ENCODE results near the gene MGLL.
A peak's percentile ranks its signal among the peaks of the same experiment; 100 is the strongest.

Gene MGLL

DNA sequence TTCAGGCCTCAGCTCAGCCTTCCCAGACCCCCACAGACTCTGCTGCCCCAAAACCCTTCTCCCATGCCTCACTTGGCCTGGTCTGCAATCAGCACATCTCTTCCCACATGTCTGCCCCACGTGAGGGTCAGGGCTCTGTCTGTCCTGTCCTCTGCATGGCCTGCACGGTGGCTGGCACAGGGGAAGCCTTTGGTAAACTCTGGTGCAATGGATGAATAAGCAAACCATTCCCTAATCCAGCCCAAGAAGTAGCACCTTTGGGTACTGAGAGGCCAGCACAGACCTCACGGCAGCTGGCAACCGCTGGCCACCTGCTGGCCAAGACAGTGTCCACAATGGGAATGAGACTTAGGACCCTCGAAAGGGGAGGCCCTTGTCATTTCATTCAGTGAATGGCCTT is 121.9 kb downstream of the MGLL start:
- DNase-seq = no peak

DNA sequence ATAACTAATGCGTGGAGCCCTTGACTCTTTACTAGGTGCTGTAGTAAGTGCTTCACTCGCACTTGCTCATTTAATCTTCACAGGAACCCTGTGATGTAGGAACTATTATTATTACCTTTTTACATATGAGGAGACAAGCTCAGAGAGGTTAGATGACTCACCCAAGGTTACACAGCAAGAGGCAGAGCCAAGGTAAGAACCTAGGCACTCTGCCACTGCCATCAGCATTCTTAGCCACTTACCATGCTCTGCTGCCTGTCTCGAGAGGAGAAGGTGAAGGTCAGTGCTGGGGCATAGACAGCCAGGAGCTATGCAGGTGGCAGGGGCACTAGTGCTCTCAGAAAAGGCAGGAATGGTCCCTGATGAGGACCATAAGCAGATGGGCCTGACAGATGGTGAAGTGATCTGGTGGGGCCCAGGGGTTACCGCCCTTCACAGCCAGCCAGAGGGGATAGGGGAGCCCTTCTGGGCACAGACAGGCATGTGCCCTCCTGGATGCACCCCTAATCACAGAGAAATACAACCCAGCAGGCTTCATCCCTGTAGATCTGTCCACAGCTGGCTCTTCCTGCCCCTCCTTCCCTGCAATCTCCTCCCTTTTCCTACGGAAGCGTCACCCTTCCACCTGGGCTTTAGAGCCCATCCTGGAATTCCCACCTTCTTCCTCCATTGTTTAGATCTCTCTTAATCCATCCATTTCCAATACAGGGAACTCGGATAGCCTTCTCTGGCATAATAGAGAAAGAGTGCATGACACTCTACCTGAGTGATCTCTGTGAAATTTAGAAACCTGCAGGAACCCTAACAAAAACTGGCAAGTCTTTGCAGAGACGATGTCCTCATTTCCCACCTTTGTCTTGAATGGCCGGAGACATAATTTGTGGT is 122.7 kb downstream of the MGLL start:
- no peak for DNase-seq

DNA sequence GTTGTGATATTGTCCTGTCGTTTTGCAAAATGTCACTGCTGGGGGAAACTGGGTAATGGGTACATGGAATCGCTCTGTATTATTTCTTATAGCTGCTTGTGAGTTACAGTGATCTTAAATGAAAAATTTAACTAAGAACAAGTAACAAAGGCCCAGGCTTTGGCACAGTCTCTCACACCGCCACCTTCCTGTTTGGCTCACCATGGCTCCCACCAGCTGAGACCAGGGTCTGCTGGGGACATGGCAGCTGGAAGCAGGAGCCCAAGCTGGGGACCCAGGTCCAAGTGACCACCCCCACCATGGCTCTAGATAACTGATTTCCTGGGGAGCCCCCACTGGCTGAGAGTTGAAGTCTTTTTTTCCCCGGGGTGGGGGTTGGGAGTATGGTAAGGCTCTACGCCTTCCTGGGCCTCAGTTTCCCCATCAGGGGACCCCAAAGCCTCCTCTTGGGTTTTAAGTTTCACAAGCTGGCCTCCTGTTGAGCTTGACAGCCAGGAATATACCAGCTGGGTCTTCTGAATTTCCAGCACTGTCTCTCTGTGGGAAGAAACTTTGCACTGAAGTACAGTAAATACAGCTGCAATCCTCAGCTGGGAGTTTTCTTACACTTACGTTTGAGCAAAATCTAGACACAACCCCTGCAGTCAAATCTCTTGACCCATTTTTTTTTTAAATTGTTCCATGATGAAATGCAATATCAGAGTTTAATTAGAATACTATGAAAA is 123.5 kb downstream of the MGLL start:
- DNase-seq = no peak

DNA sequence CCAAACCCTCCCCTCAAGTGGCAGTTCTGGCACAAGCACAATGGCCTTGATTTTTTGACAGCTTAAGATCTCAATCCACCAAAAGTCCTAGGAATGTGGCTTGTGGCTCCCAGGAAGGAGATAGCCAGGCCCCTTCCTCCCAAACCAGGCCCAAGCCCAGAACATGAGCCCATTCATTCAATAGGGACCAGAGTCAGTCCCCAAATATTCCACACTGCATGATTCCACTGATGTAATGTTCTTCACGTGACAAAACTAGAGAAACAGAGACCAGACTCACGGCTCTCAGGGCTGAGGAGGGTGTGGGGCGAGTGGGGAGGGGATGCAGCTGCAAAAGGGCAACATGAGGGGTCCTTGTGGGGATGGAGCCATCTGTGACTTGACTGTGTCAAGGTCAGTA is 124.0 kb downstream of the MGLL start:
- DNase-seq = no peak

DNA sequence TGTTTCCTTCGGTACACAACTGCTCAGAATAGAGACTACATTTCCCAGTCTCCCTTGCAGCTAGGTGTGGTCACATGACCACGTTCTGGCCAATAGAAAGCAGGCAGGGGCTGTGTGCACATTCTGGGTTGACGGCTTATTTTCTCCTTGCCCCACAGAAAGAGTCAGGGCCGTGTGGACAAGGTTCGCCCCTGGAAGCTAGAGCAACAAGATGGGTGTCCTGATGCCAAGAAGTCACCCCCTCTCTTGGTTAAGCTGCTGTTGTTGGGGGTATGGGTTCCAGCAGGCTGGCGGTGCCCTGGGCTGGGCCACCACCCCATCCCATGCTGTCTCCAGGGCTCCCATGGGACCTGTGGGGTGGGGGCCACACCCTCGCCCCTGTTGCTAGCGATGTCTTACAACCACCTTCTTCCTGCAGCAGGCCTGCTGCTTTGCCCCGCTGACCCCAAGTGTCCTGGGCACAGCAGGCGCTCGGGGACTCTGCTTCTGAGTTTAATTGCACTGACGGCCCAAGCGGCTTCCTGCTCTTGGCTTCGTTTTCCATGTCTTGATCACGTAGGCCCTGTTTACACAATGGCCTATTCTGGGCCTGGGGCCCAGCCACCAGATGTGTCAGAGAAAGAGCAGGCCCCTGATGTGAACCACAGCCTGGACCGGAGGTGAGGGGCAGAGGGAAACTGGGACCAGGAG is 124.6 kb downstream of the MGLL start:
- DNase-seq = peak; percentile 71 to 79

DNA sequence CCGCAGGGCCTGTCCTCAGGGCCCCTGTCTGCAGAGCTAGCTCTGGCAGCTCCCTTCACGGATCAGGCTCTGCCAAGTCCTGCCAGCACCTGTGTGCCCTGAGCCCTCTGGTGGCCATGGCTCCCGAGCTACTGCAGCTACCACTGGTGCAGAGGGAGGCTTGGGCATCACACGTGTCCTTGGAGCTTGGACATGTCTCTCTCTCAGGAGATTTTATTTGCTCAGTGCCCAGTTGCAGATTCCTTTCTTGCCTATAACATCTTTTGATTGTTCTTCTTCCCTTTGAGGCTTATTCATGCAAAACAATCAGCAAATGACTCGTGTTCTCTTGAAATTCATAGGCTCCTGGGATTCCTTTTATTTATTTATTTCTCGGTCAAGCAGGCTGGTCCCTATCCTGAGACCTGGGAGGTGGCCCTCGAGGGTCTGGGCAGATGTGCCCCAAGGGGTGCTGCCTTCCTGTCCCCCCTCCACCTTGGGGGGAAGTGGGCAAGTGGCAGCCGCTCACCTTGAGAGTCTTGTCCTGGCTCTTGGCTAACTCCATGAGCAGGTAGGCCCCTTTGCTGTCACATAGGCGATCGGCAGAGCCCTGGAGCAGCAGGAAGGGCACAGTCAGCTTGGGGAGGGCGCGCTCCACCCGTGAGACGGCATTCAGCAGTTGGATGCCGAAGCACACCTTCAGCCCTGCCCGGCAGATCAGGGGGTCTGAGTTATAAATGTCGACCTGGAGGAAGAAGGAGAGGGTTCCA is 127.7 kb downstream of the MGLL start:
- no peak for DNase-seq

DNA sequence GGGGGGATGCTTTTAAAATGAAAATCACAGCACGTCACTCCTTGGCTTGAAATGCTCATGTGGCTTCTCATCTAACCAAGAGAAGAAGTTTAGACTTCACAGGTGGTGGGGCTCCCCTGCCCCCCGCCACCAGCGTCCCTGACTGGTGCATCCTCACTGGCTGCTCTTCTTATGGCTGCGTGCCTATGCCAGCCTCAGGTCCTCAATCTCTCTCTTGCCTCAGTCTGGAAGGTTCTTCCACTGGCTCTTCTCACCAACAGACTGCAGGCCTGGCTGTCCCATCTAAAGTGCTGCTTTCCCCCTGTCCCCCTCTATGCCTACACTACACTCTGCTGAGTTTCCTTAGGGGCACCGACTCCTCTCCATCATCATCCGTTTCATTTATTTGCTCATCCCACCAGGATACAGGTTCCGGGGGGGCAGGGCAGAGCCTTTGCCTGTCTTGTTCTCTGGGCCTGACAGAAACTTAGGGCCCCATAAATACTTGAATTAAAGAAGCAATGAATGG is 128.9 kb downstream of the MGLL start:
- no peak for DNase-seq

DNA sequence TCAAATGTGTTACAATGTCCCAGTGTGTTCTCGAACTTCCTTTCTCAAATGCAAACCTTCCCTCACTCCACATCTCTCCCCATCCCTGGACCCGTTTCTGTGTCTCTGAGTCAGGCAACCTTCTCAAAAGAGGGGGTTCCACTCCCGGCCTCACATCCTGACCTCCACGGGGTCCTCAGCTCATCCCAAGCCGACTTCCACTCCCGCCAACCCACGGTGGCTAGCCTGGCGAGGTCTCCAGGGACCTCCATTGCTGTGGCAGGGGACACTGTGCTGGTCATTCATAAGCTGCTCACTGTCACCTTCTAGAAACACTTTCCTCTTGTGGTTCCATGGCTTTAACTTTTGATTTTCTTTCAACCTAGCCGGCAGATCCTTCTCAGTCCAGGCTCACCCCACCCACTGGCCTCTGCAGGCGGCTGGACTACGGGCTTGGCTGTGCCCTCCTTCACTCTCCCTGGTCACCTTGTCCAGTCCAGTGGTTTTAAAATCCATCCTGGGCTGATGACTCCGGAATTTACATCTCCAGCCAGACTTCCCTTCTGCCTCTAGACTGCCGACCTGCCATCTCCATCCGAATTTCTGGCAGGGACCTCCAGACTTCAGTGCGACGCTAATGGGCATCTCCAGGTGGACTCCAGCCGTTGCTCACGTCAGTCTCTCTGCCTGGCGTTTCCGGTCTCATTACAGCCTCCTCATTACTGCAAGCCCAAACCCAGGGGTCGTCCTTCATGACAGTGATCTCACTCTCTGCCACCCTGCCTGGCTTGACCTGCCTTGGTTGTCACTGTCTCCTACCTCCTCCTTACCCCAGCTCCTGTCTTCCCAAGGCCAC is 129.6 kb downstream of the MGLL start:
- DNase-seq = no peak

DNA sequence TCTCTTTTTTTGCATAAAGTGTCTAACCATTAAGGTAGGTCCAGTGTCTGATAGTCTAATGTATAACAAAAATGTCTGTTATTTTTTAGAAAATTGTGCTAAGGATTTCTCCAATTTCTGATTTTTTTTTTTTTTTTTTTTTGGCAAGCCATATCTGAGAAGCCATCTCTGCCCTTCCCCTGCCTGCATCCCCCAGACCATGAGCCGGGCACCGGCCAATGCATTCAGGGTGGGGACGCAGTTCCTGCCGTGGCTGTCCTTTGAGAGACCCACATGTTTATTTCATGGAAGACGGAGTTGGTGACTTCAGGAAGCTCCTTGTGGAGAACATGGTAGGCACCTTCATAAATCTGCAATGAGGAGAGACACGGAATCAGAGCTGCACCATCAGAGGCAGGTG is 130.3 kb downstream of the MGLL start:
- no peak for DNase-seq

DNA sequence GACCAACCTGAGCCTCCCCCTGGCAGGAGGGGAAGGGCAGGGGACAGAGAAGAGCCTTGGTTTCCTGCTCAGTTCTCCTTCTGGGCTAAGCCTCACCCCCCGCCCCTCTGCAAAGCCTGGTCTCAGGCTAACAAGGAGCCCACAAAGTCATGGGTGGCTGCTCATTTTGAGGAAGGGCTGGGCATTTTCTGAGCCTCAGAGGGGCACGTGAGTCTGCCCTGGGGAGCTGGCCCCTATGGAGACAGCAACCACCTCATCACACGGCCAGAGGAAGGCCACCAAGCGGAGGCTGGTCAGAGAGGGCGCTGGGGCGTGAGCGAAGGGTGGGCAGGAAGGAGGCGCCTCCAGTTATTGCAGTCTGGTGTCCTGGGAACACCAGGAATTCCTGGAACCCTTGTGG is 130.8 kb downstream of the MGLL start:
- no peak for DNase-seq

DNA sequence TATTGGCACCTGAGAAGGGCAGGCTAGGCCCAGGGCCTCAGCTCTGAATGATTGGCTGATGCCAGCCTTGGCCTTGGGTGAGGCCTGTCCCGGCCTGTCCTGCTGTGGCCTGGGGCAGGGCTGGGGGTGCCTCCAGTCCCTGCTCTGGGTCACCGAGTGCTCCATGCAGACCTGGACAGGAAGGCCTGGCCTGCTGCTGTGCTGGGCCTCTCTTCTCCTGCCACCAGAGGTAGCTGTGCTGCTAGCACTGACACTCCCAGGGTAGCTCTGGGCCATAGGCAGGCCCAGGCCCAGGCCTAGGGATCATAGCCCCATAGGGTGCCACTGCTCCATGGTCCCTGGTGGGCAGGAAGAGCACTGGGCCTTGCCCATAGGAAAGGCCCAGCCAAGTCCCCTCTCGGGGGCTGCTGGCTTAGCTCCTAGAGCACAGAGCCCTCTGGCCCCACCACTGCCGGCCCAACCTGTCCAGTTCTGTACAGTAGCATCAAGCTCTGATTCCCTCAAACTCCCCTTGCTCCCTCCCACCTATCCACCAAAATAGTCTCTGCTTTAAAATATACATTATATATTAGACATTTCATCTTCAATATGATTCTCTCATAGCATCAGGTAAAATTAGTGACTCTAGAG is 131.4 kb downstream of the MGLL start:
- DNase-seq = no peak

DNA sequence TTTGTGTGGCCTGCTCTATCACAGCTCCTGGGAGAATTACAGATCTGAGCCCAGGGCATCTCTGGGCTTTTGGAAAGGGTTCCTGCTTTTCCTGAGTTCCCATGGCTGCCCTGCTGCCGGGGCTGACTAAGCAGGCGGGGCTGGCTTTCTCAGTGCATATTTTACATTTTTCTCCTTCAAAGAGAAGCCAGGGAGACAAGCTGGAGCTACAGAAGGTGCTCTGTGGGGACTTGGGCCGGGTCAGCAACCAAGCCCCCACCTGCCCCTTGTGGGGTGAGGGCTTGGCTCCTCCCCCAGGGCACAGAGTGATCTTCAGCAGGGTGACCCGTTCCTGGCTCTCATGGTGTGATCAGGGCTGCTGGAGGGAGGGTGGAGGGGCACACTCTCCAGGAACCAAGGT is 132.2 kb downstream of the MGLL start:
- no peak for DNase-seq

DNA sequence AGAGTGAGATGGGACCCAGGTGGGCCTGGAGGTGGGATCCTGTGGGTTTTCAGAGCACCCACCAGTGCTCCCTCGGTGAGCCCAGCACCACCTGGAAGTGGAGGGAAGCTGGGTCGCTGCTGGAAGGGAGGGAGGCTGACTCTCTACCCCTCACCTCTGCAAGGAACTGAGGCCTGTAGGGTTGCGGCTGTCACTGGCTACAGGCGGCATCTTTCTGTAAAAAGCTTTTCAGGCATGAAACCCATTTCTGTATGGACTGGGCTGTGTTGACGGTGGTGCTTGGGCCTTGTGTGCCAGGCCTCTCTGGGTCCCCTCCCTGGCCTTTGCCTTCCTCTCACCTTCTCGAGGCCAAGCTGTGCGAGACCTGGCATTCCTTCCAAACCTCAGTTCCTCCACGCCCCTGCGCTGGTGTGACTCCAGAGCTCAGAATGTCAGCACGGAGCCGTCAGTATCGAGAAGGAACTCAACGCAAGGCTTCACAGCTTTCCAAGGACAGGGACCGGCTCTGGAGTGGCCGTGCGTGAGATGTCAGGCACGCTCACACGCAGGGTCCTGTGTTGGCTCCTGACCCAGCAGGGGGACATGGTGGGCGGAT is 133.0 kb downstream of the MGLL start:
- DNase-seq = no peak

DNA sequence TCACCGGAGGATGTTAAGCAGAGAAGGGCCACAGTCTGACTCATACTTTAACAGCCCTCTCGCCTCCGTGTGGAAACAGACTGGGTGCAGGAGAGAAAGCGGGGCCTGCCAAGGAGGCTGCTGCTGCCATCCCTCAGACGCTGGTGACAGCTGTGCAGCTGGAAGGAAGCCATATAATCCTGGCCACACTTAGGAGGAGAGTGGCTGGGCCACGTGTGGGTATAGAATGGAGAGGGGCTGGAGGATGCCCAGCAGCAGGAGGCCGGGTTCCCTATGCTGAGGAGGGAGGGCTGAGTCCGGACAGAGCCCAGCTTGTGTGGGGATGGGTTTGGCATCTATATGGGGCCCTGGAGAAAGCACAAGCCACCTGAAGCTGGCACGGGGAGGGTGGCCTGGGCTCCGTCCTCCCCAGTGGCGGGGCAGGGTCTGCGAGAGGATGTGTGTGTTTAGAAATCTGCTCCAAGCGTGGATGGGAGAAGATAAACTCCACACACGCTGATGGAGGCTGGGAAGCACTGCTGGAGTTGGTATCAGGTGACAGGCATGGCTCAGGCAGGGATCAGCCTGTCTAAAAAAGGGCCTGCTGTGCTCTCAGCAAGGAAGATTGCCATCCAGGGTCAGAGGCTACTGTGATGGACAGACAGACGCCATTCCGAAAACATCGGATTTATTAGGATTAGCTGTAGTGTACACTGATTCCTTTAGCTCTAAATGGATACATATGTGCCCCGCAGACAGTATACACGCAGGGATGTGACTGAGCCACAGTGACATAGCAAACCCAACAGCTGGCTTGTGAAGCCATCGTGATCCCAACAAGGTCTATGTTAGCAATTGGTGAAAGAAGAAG is 133.7 kb downstream of the MGLL start:
- DNase-seq = peak in 1 of 2 donors; percentile 44

DNA sequence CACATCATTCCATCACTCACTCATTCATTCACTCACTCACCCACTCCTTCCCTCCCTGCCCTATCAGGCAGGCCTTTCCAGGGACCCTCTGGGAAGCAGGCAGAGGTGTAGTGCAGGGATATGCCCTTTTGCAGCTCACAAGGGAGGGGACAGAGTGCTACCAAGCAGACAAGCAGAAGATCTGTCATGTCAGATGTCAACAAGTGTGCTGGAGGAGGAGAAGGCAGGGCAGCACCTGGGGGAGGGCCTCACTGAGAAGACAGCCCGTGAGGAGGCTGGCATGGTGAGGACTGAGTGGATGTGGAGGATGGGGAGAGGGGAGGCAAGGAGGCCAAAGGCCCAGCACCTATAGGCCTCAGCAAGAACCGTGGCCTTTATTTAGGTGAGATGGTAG is 134.3 kb downstream of the MGLL start:
- DNase-seq = no peak

DNA sequence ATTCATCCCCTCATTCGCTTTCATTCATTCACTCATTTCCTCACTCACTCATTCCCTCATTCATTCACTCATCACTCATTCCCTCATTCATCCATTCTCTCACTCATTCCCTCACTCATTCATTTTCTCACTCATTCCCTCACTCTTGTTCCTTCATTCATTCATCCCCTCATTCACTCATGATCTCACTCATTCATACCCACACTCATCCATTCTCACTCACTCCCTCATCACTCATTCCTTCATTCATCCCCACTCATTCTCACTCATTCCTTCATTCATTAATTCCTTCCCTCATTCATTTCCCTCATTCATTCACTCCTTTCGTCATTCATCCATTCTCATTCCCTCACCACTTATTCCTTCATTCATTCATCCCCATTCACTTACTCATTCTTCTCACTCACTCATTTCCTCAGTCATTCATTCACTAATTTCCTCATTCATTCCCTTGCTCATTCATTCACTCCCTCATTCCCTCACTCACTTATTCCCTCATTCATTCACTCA is 135.0 kb downstream of the MGLL start:
- DNase-seq = no peak

DNA sequence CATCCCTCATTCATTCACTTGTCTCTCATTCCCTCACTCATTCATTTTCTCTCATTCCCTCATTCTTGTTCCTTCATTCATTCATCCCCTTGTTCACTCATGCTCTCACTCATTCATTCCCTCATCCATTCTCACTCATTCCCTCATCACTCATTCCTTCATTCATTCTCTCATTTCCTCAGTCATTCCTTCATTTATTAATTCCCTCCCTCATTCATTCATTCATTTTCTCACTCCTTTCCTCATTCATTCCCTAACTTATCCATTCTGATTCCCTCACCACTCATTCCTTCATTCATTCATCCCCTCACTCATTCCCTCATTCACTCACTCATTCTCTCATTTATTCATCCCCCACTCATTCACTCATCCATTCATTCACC is 135.8 kb downstream of the MGLL start:
- no peak for DNase-seq

DNA sequence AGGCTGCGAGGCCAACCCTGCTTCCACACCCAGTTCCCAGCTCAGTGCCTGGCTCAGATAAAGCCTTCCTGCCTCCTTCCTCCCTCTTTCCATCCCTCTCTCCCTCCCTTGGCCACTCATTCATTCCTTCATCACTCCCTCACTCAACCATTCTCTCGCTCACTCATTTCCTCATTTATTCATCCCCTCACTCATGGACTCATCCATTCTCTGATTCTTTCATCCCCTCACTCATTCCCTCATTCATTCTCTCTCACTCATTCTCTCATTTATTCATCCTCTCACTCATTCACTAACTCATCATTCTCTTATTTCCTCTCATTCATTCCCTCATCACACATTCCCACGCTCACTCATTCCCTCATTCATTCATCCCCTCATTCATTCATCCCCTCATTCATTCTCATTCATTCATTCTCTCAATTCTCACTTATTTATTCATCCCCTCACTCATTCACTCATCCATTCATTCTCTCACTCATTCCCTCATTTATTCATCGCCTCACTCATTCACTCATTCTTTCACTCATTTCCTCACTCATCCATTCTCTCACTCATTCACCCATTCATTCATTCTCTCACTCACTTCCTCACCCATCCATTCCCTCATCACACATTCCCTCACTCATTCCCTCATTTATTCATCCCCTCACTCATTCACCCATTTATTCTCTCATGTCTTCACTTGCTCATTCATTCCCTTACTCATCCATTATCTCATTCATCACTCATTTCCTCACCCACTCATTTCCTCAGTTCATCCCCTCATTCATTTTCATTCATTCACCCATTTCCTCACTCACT is 136.4 kb downstream of the MGLL start:
- no peak for DNase-seq
